Measurements from ENCODE around the gene ITIH1. TPM values are rescaled to one million over a fixed set of nuclear protein-coding genes. Genes with fewer than 3 reads are reported as not detected.

The ITIH1 gene
- total RNA-seq, 1 donor from 2014 or later: not detected

DNA sequence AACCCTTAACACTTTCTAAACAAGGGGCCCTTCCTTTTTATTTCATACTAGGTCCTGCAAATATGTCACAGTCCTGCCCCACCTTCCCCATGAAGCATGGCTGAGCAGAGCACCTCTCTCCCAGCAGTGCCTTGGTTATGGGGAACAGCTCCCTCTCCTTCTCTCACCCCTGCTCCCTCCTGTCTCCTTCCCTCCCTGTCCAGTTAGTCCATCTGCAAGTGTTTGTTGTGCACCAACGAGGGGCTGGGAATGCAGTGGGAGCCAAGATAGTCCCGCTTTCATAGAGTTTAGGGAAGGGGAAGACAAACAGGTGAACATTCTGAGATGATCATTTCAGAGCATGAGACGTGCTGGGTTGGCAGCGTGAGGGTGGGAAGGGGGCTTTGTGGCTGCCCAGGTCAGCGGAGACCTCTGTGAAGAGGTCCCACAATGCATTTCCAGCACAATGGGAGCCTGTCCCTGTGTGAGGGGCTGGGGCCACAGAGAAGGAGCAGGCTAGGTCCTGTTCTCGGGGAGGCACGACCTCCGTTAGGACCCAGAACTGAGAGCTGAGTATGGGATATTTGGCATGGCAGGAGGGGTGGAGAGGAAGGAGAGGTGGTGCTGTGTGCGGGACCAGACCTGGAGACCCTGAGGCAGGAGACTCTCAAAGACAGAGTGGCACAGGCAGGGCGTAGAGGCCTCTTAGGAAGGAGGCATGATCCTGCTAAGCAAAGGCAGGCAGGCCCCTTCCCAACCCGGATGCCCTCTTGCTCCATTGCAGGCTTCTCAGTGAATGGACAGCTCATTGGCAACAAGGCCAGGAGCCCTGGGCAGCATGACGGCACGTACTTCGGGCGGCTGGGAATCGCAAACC lies 11.7 kb downstream of the ITIH1 start:
- intact Hi-C loops (cut with micrococcal nuclease): no loop called here

DNA sequence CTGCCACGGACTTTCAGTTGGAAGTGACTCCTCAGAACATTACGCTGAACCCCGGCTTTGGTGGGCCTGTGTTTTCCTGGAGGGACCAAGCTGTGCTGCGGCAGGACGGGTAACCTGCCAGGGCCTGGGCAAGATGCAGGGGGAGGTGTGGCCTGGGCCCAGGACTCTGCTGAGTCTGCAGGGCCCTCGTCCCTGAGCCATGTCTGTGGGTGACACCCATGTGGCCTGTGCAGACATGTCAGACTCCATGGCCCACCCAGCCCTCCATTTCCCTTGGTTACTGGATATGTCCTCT lies 12.3 kb downstream of the ITIH1 start:
- intact Hi-C loops (cut with micrococcal nuclease): no loop called here

DNA sequence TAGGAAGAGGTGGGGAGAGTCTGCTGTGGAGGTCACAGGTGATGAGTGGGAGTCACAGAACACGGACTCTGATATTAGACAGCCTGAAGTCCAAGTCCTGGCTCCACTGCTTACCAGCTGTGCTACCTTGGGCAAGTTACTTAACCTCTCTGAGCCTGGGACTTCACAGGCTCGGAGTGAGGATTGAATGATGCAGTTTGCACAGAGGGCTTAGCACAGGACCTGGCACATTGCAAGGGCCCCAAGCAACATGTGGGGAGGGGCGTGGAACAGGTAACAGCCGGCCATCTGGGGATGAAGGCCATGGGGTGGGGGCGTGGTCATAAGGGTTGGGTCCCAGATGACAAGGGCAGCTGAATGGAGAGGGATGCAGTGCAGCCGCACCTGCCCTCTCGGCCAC lies 12.9 kb downstream of the ITIH1 start:
- intact Hi-C loops (cut with micrococcal nuclease): no loop called here

DNA sequence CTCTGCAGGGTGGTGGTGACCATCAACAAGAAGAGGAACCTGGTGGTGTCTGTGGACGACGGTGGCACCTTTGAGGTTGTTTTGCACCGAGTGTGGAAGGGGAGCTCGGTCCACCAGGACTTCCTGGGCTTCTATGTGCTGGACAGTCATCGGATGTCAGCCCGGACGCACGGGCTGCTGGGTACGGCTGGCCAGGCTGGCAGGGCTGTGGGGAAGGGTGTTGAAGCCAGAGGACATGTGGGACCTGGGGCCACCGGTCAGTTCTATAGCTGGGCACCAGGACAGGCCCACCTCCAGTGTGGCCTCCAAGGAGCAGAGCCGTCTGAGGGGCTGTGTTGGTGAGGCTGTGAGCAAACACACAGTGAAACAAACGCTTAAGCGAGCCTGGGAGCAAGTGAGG lies 13.3 kb downstream of the ITIH1 start:
- intact Hi-C loops (cut with micrococcal nuclease): no loop called here

DNA sequence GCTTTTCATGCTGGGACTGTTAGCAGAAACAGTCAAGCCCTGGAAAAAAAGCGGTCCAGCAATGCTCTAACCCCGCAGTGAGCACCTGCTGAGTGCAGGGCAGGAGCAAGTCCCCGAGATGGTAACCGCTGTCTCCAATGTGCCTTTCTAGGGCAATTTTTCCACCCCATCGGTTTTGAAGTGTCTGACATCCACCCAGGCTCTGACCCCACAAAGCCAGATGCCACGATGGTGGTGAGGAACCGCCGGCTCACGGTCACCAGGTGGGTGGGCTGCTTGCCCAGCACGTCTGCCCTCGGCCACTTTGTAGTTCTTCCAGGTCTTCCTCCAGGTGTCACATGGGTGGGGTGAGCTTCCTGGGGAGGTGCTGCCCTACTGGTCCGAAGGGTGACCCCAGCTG lies 14.0 kb downstream of the ITIH1 start:
- intact Hi-C loops (cut with micrococcal nuclease): no loop called here

DNA sequence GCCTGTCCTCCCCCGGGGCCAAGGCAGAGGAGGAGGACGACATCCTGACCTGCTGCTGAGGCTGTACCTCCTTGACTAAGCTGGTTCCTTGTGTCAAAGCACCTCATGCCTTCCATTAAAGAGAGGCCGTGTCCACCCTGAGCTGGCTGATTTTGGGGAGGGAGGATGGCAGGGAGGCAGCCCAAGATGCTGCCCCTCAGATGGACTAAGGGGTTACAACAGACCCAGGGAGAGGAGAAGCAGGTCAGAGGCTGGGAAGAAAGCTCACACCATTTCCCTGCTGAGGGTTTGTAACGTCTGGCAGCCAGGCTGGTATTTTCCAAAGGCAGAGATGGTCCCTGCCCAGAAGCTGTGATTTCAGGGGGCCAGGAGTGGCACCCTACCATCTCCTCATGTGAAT lies 14.5 kb downstream of the ITIH1 start:
- intact Hi-C loops (cut with micrococcal nuclease): no loop called here

DNA sequence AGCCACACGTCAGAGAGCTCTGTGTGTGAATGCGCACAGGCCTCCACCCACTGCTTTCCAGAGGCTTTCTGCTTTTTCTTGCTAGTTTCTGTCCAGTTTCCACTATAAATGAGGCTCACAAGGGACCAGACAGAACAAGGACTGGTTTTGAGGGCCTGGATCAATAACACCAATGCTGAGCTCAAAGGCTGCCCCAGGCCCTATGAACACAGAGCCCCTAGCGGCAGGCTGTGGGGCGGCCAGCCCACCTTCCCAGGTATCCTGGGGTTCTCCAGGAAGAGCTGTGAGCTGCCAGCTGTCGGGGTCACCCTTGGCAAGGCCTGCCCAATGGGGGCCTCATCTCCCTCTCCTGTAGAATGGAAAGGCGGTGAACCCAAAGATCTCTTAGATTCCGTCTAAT lies 15.0 kb downstream of the ITIH1 start:
- intact Hi-C loops (cut with micrococcal nuclease): no loop called here

DNA sequence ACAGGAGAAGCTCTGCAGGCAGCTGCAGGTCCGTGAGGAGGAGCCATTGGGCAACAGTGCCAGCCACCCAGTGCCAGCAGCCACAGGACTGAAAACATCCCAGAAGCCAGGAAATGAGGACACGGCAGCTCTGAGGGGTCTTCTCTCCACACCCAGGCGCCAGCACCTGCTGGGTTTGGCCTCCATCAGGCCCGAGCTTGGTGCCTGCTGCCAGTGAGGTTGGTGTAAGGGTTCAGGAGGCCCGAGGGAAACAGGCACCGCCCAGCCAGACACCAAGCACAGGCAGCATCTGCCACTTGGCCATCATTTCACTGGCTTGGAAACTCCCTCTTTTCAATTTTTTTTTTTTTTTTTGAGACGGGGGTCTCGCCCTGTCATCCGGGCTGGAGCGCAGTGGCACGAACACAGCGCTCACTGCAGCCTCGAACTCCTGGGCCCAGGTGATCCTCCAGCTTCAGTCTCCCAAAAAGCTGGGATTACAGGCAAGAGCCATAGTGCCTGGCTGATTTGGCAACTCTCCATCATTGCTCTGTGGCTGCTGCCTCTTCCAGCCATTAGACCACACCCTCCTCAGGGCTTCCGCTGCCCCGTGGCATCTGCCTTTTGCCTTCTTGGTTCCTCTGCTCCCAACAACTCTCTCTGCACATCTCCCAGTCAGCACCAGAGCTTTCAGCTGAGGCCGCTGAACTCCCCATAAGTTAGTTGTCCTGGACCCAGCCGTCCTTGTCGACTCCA lies 15.7 kb downstream of the ITIH1 start:
- intact Hi-C loops (cut with micrococcal nuclease): no loop called here

DNA sequence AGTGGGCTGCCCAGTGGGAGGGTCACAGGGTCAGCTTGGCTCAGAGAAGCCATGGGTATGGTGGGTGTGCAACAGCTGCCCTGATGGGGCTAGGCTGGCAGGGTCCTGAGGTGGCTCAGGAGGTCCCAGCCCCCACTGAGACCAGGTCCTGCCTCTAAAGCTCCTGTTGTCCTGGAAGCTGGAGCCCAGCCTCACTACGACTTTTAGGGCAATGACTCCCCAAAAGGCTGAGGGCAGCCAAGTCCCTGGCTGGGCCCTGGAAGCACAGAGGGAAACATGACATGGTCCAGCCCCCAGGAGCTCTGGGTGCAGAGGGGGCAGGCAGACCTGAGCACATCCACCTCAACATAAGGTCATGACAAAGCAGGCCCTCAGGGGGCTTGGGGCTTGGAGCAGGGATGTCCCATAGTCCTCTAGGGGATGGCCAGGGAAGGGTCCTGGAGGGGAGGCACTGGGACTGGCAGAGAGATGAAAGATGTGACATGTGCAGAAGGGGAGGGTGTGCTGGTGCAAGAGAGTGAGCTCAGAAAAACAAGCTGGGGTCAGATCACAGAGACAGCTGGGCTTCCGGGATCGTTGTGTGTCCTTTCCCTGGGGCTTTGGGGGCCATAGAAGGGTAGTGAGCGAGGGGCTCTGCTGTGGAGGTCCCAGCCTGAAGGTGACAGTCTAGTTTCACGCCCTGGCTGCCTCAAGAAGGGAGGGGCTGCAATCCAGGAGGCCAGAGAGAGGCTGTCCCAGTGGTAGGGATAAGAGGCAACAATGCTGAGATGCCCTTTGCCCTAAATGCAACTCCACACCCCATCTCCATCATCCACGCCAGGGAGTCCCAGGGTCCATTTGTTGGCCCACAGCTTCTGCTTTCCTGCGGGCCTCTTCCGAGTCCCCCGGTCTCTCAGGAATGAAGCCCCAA lies 16.6 kb downstream of the ITIH1 start:
- intact Hi-C loops (cut with micrococcal nuclease): no loop called here

DNA sequence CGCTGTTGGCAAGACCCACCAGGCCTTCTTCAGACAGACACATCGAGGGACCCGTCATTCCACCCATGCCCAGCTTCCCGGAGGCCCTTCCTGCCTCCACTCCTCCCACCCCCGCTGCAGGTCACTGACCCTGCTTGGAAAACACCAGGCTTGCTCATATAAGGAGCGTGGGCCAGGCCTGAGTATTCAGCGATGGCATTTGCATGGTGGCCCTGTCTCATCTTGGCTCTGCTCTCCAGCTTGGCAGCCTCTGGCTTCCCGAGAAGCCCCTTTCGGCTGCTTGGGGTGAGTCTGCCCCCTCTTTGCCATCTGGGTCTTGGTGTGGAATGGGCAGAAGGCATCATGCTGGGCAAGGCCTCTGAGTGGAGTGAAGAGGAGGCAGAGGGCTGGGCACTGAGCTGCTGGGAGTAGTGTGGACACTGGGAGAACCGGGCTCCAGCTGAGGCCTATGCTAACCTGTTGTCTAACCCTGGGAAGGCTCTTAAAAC lies 17.3 kb downstream of the ITIH1 start, which contains the start of gene ITIH3:
ITIH3 (plus strand) TSS at position 185 of the 488 bp plus-strand sequence; CDS start at position 193, 8 bp downstream.
- intact Hi-C loops (cut with micrococcal nuclease): no loop called here

DNA sequence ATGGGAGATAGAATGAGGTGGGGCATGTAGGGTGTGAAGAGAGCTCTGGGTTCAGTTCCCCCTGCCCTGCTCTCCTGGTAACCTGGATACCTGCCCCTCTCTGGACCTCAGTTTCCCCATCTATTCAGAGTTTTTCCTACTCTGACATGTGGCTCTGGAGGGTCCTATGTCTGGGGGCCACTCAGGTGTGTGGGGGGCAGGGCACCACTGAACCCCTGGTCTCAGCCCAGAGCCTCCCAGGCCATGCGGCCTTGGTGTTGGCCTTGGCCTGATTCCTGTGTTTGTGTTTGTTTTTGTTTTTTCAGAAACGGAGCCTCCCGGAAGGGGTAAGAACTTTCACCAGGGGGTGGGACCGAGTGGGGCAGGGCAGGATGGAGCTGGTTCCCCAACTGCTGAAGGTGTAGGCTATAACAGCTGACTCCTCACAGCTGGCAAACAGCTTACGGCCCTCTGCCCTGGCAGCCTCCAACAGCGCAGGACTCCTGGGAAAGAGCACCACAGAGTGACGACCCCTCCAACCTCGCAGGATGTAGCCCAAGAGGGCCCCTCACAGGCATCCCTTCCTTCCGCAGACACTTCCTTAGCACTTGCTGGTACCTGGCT lies 18.0 kb downstream of the ITIH1 start:
- intact Hi-C loops (cut with micrococcal nuclease): no loop called here

DNA sequence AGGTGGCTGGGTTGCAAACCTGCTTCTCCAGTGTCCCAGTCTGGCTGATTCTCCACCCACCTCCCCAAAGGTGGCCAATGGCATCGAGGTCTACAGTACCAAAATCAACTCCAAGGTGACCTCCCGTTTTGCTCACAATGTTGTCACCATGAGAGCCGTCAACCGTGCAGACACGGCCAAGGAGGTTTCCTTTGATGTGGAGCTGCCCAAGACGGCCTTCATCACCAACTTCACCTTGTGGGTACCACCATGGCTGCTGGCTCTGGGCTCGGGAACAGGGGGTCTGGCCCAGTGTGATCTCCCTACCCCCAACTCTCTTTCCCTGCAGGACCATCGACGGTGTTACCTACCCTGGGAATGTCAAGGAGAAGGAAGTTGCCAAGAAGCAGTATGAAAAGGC lies 19.0 kb downstream of the ITIH1 start:
- intact Hi-C loops (cut with micrococcal nuclease): no loop called here

DNA sequence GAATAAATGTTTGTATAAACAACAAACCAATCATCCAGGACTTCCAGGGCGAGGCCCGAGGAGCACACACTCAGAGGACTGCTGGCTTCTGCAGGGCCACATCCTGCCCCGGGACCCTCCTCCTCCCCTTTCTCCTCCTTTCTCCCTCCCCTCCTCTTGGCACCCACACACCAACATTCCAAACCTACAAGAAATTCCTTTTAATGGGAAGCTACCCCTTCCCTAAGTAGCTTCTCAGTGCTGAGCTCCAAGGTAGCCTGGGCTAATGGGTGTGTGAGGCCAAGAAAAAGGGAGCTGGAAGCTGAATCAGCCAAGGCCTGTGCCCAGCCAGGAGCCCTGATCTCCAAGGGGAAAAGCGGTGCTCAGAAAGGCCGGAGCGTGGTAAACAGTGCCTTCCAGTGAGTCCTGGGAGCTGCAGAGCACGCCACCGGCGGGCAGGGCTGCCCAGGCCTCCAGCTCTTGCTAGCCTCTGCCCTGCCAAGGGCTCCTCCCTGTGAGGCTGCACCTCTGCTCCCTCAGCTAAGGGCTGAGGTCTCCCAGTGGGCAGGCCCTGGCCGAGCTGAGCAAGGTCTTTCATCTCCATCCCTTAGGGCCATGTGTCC lies 21.1 kb downstream of the ITIH1 start:
- intact Hi-C loops (cut with micrococcal nuclease): no loop called here

DNA sequence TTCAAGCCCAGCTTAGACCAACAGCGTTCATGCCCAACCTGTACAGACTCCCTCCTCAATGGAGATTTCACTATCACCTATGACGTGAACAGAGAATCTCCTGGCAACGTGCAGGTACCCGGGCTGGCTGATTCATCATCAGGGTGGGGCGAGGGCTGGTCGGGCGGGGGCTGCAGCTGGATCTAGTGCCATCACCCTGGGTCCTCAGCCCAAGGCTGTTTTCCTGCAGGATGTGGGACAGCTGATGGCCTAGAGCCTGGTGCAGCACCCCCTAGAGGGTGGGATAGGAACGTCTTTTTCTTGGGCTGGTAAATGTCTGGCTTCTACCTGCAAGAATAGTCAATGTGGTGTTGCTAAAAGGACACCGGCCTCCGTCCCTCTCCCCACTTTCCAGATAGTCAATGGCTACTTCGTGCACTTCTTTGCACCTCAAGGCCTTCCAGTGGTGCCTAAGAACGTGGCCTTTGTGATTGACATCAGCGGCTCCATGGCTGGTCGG lies 21.6 kb downstream of the ITIH1 start:
- intact Hi-C loops (cut with micrococcal nuclease): no loop called here

DNA sequence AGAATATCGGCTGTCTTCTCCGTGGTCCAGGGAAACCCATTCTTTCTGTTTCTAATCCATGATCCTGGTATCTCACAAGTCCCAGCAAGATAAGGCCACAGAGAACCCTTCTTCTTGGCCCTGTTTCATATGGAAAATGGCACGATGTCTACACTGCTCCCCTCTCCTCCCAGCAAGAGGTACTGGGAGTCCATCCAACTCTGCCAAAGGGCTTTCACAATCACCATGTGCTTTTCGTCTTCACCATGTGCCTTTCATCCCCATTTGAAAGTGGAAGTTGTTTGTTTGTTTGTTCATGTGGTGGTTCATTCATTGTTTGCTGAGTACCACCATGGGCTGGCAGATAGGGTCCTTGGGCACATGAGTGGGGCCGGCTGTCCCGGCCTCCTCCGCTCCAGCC lies 22.7 kb downstream of the ITIH1 start:
- intact Hi-C loops (cut with micrococcal nuclease): no loop called here

DNA sequence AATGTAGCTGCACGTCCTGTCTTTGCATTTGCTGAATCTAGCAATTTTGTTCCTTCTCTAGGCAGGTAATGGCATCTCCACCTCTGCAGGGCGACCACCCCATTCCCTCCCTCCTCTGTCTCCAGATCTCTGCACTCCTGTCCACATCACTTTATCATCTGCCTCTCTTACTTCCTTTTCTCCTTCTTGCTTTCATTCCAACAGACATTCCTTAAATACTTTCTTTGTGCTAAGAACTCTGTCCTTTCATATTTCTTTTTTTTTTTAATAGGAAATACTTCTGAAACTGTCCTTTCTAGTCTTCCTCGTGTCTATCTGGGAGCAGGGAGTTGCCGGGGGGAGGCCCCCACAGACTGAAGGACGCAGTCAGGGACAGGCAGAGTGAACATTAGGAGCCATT lies 24.4 kb downstream of the ITIH1 start:
- intact Hi-C loops (cut with micrococcal nuclease): no loop called here

DNA sequence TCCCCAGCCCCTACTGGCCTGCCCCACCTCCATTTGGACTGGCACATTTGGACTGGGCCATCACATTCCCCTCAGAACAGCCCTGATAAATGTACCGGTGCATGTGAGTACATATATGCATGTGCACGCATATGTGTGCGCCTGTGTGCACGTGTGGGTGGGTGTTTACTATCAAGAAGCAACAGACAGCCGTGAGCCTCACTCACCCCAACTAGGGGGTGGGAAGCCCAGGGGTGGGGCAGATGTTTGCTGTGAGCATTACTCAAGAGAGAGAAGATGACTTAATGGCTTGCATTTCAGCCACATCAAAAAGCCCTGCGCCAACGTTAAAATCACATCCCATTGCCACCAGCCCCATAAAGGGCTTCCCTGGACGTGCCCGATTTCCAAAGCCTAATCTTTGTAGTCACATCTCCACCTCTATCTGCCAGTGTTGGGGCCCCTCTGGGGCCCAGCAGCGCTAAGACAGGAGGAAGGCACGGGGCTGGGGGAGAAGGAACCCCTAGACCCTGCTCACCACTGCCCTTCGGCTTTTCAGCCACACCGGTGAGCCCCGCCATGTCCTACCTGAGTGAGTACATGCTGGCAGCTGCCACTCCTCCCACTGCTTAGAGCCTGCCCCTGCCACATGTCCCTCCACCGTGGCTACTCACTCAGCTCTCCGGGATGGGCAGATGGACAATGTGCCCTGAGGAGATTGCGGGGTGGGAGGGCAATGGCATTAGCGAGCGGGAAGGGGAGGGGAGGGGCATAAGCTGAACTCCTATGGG lies 28.1 kb downstream of the ITIH1 start:
- intact Hi-C loops (cut with micrococcal nuclease): no loop called here

DNA sequence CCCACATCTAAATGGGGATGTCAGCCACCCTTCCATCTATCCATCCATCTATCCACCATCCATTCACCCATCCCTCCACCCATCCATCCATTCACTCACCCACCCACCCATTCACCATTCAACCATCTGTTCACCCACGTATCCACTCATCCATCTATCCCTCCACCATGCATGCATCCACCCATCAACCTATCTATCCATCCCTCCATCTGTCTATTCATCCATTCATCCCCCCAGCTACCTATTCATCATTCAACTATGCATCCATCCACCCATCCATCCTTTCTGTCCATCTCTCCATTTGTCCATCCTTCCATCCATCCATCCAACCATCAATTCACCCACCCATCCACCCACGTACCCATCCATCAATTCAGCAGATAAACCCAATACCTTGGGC lies 31.8 kb downstream of the ITIH1 start:
- intact Hi-C loops (cut with micrococcal nuclease): no loop called here

DNA sequence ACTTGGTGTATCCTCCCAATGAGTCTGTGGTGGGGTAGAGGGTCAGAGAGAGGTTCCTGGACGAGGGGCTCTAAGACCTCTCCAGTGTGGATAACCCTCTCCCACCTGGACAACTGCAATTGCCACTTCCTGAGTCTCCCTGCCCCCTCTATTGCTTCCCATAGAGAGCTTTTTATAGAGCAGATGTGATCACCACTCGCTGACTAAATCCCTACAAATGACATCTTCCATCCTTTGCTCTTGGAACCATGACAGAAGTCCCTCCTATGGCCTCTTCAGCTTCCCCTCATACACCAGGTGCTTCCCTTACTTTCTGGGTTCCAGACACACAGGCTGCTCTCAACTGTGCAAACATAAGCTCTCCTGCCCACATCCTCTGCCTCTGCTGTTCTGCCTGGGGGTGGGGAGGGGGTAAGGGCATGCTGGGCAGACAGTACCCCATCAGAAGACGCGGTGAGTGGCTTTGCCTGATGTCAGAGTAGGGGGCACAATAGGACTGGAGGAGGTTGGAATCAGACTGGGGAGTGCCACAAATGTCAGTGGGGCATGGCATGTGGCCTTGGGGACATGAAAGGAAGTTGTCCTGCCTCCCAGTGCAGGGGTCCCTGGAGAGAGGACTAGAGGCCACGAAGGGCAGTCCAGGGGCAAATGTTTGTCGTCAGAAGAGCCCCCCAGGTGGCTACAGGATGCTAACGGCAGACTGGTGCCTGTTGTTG lies 32.4 kb downstream of the ITIH1 start:
- intact Hi-C loops (cut with micrococcal nuclease): no loop called here
